Neural crest cell (in vitro differentiated cells): ENCODE measurements around the gene BLOC1S3. TPM values are rescaled to one million over a fixed set of nuclear protein-coding genes. Genes with fewer than 3 reads are reported as not detected.

ENCODE experiments used
- DNase-seq: peaks from one replicate; pipeline ENCODE4 v3.0.0; 2021; ENCODE audit warnings: low read depth, mixed read lengths, low spot score
- H3K27ac Mint-ChIP-seq: one replicate; pipeline ENCODE4 v1.8.0; 2021; ENCODE audit warnings: mild to moderate bottlenecking, mixed read lengths; ENCODE audit not compliant: unreplicated experiment
- H3K27me3 Mint-ChIP-seq: 2 replicates; pipeline ENCODE4 v1.8.0; 2021; ENCODE audit warnings: low read depth, mild to moderate bottlenecking, mixed read lengths
- H3K36me3 Mint-ChIP-seq: 2 replicates; pipeline ENCODE4 v1.8.0; 2021; ENCODE audit warnings: low read depth, mild to moderate bottlenecking, mixed read lengths
- H3K4me1 Mint-ChIP-seq: 2 replicates; pipeline ENCODE4 v1.8.0; 2021; ENCODE audit warnings: mixed read lengths
- H3K4me3 Mint-ChIP-seq: one replicate; pipeline ENCODE4 v1.8.0; 2021; ENCODE audit warnings: mild to moderate bottlenecking, mixed read lengths
- H3K9me3 Mint-ChIP-seq: 2 replicates; pipeline ENCODE4 v1.8.0; 2021; ENCODE audit warnings: mixed read lengths
- total RNA-seq: library from RNA; stranded (reverse); gene quantifications from 2 replicates; pipeline ENCODE4 v1.2.1, GENCODE V29; 2021
- TF ChIP-seq, protein P1 (sequence below): fragments of 200-600 bp; sonication (generic); conservative IDR thresholded peaks from 2 replicates; pipeline ENCODE4 v1.5.0; 2021; ENCODE audit warnings: antibody characterized with exemption, mild to moderate bottlenecking

The BLOC1S3 gene
- total RNA-seq, 1 donor from 2014 or later, result 9.7 TPM

DNA sequence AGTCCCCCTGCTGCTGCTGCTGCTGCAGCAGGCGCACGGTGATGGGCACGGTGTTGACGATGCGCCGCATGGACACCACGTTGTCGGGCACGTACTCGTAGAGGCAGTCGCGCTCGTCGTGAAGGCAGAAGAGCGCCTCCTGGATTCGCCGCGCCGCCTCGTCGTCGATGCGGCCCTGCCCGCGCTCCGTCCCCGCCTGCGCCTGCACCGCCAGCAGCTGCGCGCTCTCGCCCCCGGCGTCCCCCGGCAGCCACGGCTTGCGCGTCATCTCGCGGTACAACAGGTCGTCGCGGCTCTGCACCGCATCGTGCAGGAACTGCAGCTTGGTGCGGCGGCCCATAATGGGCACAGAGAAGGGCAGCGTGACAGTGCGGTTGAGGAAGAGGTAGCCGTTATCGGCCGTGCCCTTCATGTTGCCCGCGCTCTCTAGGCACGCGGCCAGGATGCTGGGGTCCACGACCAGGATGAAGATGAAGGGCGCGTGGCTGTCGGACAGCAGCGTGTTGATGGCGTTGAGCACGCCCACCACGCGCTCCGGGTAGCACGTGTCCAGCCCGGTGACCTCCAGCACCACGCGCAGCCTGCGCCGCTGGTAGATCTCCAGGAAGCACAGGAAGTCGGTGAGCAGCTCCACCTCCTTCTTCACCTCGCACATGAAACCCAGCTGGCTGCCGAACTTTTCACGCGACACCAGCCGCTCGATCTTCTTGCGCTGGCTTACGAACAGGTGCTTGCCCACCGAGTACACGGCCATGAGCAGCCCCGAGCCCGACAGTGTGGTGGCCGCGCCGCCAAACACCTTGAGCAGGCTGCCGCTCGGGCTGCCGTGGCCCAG lies 25.9 kb upstream of the BLOC1S3 start:
- H3K27me3 Mint-ChIP-seq, result peaks cover 36% of the 10 kb centered on the region
- no peak overlapping the region for H3K27ac Mint-ChIP-seq
- H3K4me3 Mint-ChIP-seq, result peak overlapping the region; percentile 44
- no peaks in the 10 kb centered on the region for H3K36me3 Mint-ChIP-seq
- no peak for DNase-seq
- no peaks in the 10 kb centered on the region for H3K9me3 Mint-ChIP-seq
- TF ChIP-seq, protein P1, sequence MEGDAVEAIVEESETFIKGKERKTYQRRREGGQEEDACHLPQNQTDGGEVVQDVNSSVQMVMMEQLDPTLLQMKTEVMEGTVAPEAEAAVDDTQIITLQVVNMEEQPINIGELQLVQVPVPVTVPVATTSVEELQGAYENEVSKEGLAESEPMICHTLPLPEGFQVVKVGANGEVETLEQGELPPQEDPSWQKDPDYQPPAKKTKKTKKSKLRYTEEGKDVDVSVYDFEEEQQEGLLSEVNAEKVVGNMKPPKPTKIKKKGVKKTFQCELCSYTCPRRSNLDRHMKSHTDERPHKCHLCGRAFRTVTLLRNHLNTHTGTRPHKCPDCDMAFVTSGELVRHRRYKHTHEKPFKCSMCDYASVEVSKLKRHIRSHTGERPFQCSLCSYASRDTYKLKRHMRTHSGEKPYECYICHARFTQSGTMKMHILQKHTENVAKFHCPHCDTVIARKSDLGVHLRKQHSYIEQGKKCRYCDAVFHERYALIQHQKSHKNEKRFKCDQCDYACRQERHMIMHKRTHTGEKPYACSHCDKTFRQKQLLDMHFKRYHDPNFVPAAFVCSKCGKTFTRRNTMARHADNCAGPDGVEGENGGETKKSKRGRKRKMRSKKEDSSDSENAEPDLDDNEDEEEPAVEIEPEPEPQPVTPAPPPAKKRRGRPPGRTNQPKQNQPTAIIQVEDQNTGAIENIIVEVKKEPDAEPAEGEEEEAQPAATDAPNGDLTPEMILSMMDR, result no peak
- H3K4me1 Mint-ChIP-seq, result peaks cover 9% of the 10 kb centered on the region

DNA sequence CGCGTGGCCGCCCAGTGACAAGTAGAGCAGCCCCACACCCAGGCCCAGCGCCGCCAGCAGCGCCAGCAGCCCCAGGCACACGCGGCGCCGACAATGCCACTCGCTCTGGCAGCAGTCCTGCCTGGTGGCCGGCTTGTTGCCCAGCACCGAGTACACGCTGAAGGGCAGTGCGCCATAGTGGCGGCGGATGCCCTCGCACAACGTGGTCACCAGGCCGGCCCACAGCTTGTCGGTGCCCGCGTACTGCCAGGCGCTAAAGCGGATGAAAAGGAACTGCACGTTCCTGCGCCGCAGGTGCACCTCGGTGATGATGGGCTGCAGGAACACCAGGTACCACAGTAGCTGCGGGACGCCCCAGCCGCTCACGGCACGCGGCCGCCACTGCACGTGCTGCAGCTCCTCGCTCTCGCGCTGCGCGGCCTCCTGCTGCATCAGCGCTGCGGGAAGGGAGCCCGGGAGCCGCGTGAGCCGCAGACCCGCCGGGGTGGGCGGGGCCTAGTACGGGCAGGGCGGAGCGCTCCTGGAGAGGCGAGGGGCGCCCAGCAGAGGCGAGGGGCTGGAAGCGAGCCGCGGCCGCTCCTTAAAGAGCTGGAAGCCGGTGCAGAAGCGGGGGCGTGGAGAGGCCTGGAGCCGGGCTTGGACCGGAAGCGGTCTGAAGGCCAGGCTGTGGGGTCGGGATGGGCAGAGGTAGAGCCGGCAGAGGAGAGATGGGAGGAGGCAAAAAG lies 25.1 kb upstream of the BLOC1S3 start:
- Mint-ChIP-seq H3K9me3 (no peaks in the 10 kb centered on the region), H3K27ac (no peak overlapping the region), H3K4me3 (peak overlapping the region; percentile 86), H3K4me1 (peaks cover 9% of the 10 kb centered on the region), H3K27me3 (peaks cover 36% of the 10 kb centered on the region), H3K36me3 (no peaks in the 10 kb centered on the region)
- TF ChIP-seq, protein P1, result no peak
- peak; percentile 77 for DNase-seq

DNA sequence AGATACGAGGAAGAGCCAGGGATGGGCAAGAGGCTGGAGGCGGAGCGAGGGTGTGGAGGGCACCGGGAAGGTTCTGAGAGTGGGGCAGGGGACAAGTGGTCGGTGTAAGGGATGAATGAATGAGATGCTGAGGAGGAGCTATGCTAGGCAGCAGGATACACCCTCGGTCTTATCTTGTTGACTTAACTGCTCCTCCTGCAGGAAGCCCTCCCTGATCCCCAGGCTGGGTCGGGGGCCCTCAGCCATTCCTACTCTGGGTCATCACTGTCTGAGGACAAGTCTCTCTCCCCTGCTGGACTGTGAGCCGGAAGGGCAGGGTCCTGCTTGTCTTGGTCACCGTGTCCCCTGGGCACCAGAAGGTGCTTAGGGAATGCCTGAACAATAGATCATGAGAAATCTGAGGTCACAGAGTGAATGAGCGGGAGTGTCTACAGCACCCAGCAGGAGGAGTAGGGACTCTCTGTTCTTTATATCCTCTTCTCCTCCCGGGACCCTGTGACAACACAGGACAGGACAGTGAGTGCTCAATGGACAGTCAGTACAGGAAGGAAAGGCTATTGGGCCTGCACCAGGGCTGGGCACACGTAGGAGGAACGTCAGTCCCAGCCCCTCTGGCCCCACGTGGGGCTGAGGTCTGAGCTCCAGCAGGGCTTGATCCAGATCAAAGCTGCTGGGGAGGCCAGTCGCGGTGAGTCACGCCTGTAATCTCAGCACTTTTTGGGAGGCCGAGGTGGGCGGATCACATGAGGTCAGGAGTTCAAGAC lies 24.3 kb upstream of the BLOC1S3 start:
- H3K4me1 Mint-ChIP-seq, result peaks cover 9% of the 10 kb centered on the region
- no peak overlapping the region for H3K27ac Mint-ChIP-seq
- TF ChIP-seq, protein P1, result no peak
- no peak for DNase-seq
- no peaks in the 10 kb centered on the region for H3K9me3 Mint-ChIP-seq
- peak overlapping the region; percentile 86 for H3K4me3 Mint-ChIP-seq
- peaks cover 34% of the 10 kb centered on the region for H3K27me3 Mint-ChIP-seq
- H3K36me3 Mint-ChIP-seq, result no peaks in the 10 kb centered on the region

DNA sequence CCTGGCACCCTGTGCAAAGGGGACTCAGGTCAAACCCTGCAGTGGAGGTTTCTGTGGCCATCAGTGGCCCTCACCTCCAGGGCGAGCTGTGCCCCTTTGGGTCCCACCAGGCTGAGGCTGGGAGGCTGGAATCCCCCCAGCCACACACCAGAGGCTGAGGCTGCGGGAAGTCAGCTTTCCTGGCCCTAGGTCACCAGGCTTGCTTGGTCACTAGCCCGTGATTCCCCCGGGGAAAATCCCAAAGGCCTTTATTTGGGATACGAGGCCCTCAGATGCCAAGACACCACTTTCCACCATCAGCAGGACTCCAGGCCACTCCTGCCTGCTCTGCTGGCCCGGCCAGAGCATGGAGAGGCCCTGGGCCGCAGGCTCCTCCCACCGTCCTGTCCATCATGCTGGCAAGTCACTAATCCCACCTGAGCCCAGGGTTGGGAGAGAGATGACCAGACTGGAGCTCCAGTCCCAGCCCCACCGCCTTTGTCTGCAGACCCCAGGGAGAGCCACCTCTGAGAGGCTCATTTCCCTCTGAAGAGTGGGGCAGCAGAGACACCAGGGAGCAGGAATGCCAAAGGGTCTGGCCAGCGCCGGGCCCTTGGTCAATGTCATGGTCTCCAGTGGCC lies 22.5 kb upstream of the BLOC1S3 start:
- H3K4me1 Mint-ChIP-seq, result peaks cover 14% of the 10 kb centered on the region
- H3K27me3 Mint-ChIP-seq, result peaks cover 37% of the 10 kb centered on the region
- TF ChIP-seq, protein P1, result no peak
- no peaks in the 10 kb centered on the region for H3K36me3 Mint-ChIP-seq
- no peak overlapping the region for H3K4me3 Mint-ChIP-seq
- no peaks in the 10 kb centered on the region for H3K9me3 Mint-ChIP-seq
- no peak for DNase-seq
- no peak overlapping the region for H3K27ac Mint-ChIP-seq

DNA sequence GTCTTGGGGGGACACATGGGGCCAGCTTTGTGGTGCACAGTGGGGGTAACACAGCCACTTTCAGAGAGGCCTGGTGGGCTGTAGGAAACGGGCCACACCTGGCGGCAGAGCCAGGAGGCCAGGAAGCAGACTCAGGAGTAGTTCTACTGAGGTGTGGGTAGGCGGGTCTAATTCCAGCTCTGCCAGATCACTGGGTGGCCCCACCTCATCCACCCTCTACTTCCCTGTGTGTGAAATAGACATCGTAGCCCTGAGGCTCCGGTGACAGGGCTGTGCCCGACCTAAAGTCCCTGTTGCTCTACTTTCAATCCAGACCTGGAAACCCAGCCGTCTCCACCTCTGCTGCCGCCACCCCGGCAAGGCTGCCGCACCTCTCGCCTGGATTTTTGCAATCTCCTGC lies 21.8 kb upstream of the BLOC1S3 start:
- no peaks in the 10 kb centered on the region for H3K9me3 Mint-ChIP-seq
- TF ChIP-seq, protein P1, result no peak
- H3K36me3 Mint-ChIP-seq, result no peaks in the 10 kb centered on the region
- no peak overlapping the region for H3K27ac Mint-ChIP-seq
- peak overlapping the region; percentile 26 for H3K4me3 Mint-ChIP-seq
- H3K27me3 Mint-ChIP-seq, result peaks cover 31% of the 10 kb centered on the region
- H3K4me1 Mint-ChIP-seq, result peaks cover 14% of the 10 kb centered on the region
- no peak for DNase-seq
